Measurements from ENCODE around the gene PROS1.

Gene PROS1

DNA sequence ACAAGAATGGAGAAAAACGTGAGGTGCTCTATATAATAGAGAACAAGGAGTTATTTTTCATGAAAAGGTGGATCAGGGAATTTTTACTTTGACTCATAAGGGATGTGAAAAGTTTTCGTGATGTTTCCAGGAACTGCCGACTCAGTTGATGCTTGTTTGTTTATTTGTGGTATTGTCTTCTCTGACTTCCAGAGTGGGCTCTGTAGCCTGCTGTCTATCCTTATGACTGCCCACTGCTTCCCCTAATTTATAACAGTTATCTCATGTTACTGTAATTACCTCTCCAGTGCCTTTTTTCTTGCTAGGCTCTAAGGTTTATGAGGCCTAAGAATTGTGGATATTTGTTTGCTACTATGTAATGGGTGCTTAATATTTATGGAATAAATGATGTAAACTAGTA, 18.5 kb upstream of the PROS1 start:
- ChIA-PET CTCF (interaction anchor here (4.3 kb wide), 1 partner anchor 12 kb away, joined by 18 read pairs; no protein-coding TSS in a partner anchor), POLR2A (no interaction called here)
- TF ChIP-seq, protein P1, sequence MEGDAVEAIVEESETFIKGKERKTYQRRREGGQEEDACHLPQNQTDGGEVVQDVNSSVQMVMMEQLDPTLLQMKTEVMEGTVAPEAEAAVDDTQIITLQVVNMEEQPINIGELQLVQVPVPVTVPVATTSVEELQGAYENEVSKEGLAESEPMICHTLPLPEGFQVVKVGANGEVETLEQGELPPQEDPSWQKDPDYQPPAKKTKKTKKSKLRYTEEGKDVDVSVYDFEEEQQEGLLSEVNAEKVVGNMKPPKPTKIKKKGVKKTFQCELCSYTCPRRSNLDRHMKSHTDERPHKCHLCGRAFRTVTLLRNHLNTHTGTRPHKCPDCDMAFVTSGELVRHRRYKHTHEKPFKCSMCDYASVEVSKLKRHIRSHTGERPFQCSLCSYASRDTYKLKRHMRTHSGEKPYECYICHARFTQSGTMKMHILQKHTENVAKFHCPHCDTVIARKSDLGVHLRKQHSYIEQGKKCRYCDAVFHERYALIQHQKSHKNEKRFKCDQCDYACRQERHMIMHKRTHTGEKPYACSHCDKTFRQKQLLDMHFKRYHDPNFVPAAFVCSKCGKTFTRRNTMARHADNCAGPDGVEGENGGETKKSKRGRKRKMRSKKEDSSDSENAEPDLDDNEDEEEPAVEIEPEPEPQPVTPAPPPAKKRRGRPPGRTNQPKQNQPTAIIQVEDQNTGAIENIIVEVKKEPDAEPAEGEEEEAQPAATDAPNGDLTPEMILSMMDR (IDR thresholded peaks at IDR 0.05; ENCODE audit: control extremely low read depth, extremely low read depth, low read depth, missing control alignments): no peak
- DNase-seq (ENCODE audit: extremely low spot score): no peak

DNA sequence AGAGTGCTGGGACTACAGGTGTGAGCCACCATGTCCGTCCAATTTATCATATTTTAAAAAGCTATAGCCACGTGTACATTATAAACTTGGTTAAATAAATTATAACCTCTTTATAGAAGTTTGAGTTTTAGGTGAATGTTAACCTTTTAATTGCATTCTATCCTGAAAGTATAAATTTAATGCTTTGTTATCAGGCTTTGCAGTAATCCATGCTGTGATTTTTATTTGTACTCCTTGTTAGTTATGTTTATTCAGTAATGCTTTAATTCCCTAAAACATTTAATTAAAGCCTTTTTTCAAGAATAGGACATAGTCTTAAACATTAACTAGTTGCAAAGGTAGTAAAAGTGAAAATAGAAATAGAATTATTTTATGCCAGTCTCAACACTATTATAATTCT, 17.9 kb upstream of the PROS1 start:
- TF ChIP-seq, protein P1 (IDR thresholded peaks at IDR 0.05; ENCODE audit: control extremely low read depth, extremely low read depth, low read depth, missing control alignments): no peak
- no peak for DNase-seq (ENCODE audit: extremely low spot score)
- POLR2A ChIA-PET: no interaction called here
- CTCF ChIA-PET: interaction anchor here (4.3 kb wide), 1 partner anchor 12 kb away, joined by 18 read pairs; no protein-coding TSS in a partner anchor

DNA sequence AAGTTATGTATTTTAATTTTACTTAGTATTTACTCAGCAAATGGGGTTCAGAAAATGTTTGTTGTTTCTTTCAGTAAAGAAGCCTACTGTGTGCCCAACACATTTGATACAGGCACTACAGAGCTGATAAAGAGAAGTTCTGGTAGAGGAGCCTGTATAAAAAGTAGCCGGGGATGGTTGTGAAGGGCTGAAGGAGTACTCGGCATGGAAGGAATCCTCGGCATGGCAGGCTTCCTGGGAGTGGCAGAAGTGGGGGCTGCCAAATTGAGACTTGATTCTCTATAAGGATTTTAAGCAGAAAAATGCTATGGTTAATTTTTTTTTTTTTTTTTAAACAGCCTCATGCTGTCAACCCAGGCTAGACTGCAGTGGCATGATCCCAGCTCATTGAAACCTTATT, 15.5 kb upstream of the PROS1 start:
- no peak for DNase-seq (ENCODE audit: extremely low spot score)
- ChIA-PET POLR2A (no interaction called here), CTCF (interaction anchor here (1.1 to 1.4 kb wide), 4 partner anchors 9 to 81 kb away, joined by 3 to 4 read pairs (median 4); partner anchors contain the start of gene ARL13B)
- TF ChIP-seq, protein P1 (IDR thresholded peaks at IDR 0.05; ENCODE audit: control extremely low read depth, extremely low read depth, low read depth, missing control alignments): no peak

DNA sequence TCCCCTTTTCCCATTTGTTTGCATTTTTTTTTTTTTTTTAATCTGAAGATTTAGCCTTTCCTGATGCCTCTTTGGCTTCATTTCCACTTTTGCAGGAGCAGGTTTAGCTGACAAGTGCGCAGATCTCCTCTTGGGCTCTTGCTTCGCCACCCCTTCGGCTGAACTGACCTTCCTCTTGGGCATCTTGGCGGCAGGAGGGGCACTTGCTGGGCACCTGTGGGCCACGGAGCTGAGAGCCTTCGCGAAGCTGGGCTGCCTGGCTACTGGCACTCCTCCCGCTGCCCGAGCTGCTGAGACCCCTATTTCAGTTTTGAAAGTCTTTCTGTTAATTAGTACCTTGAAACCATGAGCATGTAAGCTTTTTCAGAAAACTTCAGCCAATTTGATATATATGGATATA, 15.1 kb upstream of the PROS1 start:
- TF ChIP-seq, protein P1 (IDR thresholded peaks at IDR 0.05; ENCODE audit: control extremely low read depth, extremely low read depth, low read depth, missing control alignments): no peak
- POLR2A ChIA-PET: no interaction called here
- CTCF ChIA-PET: interaction anchor here (1.1 to 1.4 kb wide), 3 partner anchors 9 to 81 kb away, joined by 3 to 4 read pairs (median 4); partner anchors contain the start of gene ARL13B
- no peak for DNase-seq (ENCODE audit: extremely low spot score)

DNA sequence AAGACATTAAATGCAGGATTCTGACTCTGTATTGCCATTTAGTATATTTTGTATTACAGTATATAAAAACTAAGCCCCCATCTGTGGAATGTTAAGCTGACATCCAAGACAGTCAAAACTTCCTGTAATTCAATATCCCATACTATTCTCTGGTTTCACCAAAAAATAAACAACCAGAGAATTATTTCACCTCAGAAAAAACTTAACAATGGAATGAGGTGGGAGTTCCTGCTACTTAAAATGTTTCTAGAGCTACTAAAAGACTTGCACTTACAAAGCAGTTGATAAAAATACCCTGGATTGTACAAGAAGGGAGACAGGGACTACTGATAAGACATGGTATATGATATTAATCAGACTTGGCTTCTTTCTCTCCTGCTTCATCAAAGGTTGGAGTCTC, 14.6 kb upstream of the PROS1 start:
- ChIA-PET CTCF (interaction anchor here (1.4 kb wide), 1 partner anchor 8 kb away, joined by 4 read pairs; the partner anchor contains the start of gene ARL13B), POLR2A (no interaction called here)
- no peak for DNase-seq (ENCODE audit: extremely low spot score)
- TF ChIP-seq, protein P1 (IDR thresholded peaks at IDR 0.05; ENCODE audit: control extremely low read depth, extremely low read depth, low read depth, missing control alignments): no peak

DNA sequence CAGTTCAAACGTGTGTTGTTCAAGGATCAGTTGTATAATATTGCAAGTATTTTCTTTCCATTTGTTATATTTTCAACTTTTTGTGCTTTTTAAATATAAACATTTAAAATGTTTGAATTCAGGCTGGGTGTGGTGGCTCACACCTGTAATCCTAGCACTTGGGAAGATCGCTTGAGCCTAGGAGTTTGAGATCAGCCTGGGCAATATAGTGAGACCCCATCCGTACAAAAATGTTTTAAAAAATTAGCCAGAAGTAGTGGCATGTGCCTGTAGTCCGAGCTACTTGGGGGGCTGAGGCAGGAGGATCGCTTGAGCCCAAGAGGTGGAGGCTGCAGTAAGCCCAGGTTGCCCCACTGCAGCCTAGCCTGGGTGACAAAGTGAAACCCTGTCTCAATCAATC, 10.9 kb upstream of the PROS1 start:
- ChIA-PET POLR2A (no interaction called here), CTCF (interaction anchor here (2.2 kb wide), 1 partner anchor 23 kb away, joined by 5 read pairs; no protein-coding TSS in a partner anchor)
- no peak for DNase-seq (ENCODE audit: extremely low spot score)
- TF ChIP-seq, protein P1 (IDR thresholded peaks at IDR 0.05; ENCODE audit: control extremely low read depth, extremely low read depth, low read depth, missing control alignments): no peak
